Heart right ventricle (tissue), 16 donors: ENCODE results near the gene CBFA2T2. TPM values are rescaled to one million over a fixed set of nuclear protein-coding genes. Genes with fewer than 3 reads are reported as not detected.

Source experiments
- ATAC-seq, 8 donors: fragments of 200-7000 bp; cut with Tn5 transposase; one replicate each; pipeline ENCODE4 v1.9.1; 2020; ENCODE audit warnings: mild to moderate bottlenecking in 8 of 8, moderate library complexity in 8 of 8, moderate number of reproducible peaks in 1 of 8
- DNase-seq, 2 donors: peaks; one replicate each; pipeline ENCODE4 v3.0.0-alpha.2; 2020
- H3K27ac ChIP-seq, 10 donors: fragments of 200-600 bp; sonication (generic) in 2 of 10; one replicate each; pipeline versions ENCODE4 v1.5.0 to v1.8.0; 2020 to 2022; ENCODE audit warnings: mild to moderate bottlenecking in 3 of 10
- H3K27me3 ChIP-seq, 7 donors: fragments of 200-600 bp; one replicate each; pipeline ENCODE4 v1.8.0; 2021 to 2022; ENCODE audit warnings: mild to moderate bottlenecking in 2 of 7
- H3K36me3 ChIP-seq, 9 donors: fragments of 200-600 bp; sonication (generic) in 1 of 9; one replicate each; pipeline versions ENCODE4 v1.5.0 to v1.8.0; 2020 to 2022; ENCODE audit warnings: mild to moderate bottlenecking in 2 of 9
- H3K4me1 ChIP-seq, 9 donors: fragments of 200-600 bp; sonication (generic) in 1 of 9; one replicate each; pipeline versions ENCODE4 v1.5.0 to v1.8.0; 2020 to 2022; ENCODE audit warnings: mild to moderate bottlenecking in 4 of 9
- H3K4me3 ChIP-seq, 10 donors: fragments of 200-600 bp; sonication (generic) in 2 of 10; one replicate each; pipeline versions ENCODE4 v1.5.0 to v1.8.0; 2020 to 2022; ENCODE audit warnings: mild to moderate bottlenecking in 7 of 10, moderate library complexity in 2 of 10
- H3K9me3 ChIP-seq, 11 donors: fragments of 200-600 bp in 10 of 11; sonication (generic) in 2 of 11; one replicate each; pipeline versions ENCODE4 v1.5.0 to v1.8.0; 2013 to 2022; ENCODE audit warnings: mild to moderate bottlenecking in 2 of 11, control low read depth in 1 of 11, moderate library complexity in 1 of 11
- CTCF ChIP-seq, 9 donors: fragments of 200-600 bp; sonication (generic) in 2 of 9; IDR thresholded peaks; one replicate each; pipeline versions ENCODE4 v1.5.0 to v1.8.0; 2021 to 2022; ENCODE audit warnings: antibody characterized with exemption in 9 of 9, mild to moderate bottlenecking in 5 of 9, moderate library complexity in 1 of 9
- WGBS, 2 donors: extraction: QIAGEN DNeasy Blood & Tissue Kit; methylation state at CpG; one replicate each; pipeline ENCODE4 v1.1.7; 2013; ENCODE audit warnings: inconsistent platforms in 1 of 2; 5-methylcytosine and 5-hydroxymethylcytosine counted together
- intact Hi-C, 10 donors: fragments of 100-400 bp; cut with DNase I; formaldehyde crosslinking; loops; one replicate each; pipeline versions ENCODE4 v1.11.1 to v1.14.2; 2022
- polyA plus RNA-seq, 2 donors: library from polyadenylated mRNA; stranded (reverse); fragments of 200-250 nt; gene quantifications; one replicate each; pipeline ENCODE4 v1.2.3, GENCODE V29; 2013
- total RNA-seq, 10 donors: library from RNA; stranded (reverse); fragmentation: NEBNext Ultra II Directional in 3 of 10; extraction: Animal tissue kit (Norgen Biotek cat#: 25700) in 3 of 10; gene quantifications; one replicate each; pipeline versions ENCODE4 v1.2.1 to v1.2.4, GENCODE V29; 2021 to 2023
- donor health status: Arrhythmogenic right ventricular cardiomyopathy.
- donor health status: ischemic (EF 13 %, LVEDD 7.1; RV severe dilation, severe dysfunction).
- donor health status: healthy with polysubstance abuse.
- donor health status: DM: no; HTN: yes; CAD: no.
- donor health status: DM: no; HTN: no; CAD: no.
- donor health status: ischemic (EF 25% LVEDD 6.9; RV normal size, moderate dysfunction).
- donor health status: ischemic (EF 25% LVEDD 5.7; RV mildly dilated, moderate dysfunction).
- donor health status: healthy.
- donor health status: DM: yes; HTN: yes; CAD: no.
- donor health status: Ischemic cardiomyopathy.
- donor health status: ischemic (EF 35%, LVEDD 5.7; RV mildly dilated, moderate dysfunction).
- donor health status: nonischemic (EF 11% LVEDD 7.7; RV severe dilation, severe dysfunction).
- donor health status: DM: yes; HTN: yes; CAD: no.
- donor health status: PGD.
- donor health status: ischemic (EF 29% LVEDD 5.4; RV normal size, mild dysfunction).
- donor health status: nonischemic (EF 23%, LVEDD 6.1; RV moderate dilation, normal function).

Gene CBFA2T2
- total and polyA plus RNA-seq, 12 donors, result 3.5 to 13.3 (median 11.3) TPM

DNA sequence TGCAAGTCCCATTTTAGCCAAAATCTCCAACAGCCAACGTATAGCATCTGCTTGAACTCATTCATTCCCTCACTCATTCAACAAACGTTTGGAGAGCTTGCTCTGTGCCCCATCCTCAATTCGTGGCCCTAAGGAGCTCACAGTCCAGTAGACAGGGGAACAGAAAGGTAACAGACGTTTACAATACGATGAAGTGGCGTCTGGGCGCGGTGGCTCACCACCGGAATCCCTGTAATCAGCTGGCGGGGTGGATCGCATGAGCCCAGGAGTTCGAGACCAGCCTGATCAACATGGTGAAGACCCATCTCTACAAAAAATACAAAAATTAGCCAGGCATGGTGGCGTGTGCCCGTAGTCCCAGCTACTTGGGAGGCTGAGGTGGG, 197.1 kb downstream of the CBFA2T2 start:
- 83% methylated on average over 14 of the region's 14 CpGs for WGBS, 2 donors
- intact Hi-C loops, result loop anchor here in 1 of 10 donors (5.0 kb wide), 1 partner anchor 45 kb away; the partner anchor contains the start of gene ZNF341
- ATAC-seq (no peak), DNase-seq (no peak)
- Histone ChIP-seq H3K4me3 (peak overlapping the region in 6 of 10 donors; percentile 30 to 50 (median 42)), H3K9me3 (no peaks in the 10 kb centered on the region), H3K27ac (peak overlapping the region in 8 of 10 donors; percentile 10 to 56 (median 36)), H3K4me1 (peaks cover 0 to 47% (median 20%) of the 10 kb centered on the region in 9 donors), H3K36me3 (no peaks in the 10 kb centered on the region), H3K27me3 (no peaks in the 10 kb centered on the region)
- no peak for TF ChIP-seq CTCF (IDR thresholded peaks at IDR 0.05)

DNA sequence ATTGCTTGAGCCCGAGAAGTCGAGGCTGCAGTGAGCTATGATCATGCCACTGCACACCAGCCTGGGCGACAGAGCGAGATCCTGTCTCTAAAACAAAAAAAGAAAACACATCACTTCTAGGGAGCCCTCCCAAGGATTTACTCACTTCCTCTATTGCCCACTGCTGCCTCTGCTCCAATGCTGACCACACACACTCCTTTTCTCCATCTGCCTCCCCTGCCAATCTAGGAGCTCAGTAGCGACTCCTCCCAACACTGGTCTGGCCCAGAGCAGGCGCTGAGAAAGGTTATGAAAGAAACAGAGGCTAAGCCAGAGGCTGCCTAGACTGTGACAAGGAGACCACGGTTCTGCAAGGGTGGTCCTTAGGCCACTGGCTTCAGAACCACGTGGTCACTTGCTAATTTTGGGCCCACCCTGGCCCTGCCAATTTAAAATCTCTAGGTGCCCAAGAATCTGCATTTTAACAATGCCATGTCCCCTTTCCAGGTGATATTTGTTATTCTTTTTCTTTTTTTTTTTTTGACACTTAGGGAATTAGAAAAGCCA, 197.5 kb downstream of the CBFA2T2 start:
- intact Hi-C loops, result loop anchor here in 1 of 10 donors (5.0 kb wide), 1 partner anchor 45 kb away; the partner anchor contains the start of gene ZNF341
- H3K4me1 ChIP-seq, result peaks cover 0 to 47% (median 20%) of the 10 kb centered on the region in 9 donors
- peak overlapping the region in 5 of 10 donors; percentile 10 to 56 (median 36) for H3K27ac ChIP-seq
- H3K36me3 ChIP-seq, result no peaks in the 10 kb centered on the region
- H3K4me3 ChIP-seq, result no peak overlapping the region
- ATAC-seq, result no peak
- no peak for TF ChIP-seq CTCF (IDR thresholded peaks at IDR 0.05)
- no peaks in the 10 kb centered on the region for H3K27me3 ChIP-seq
- DNase-seq, result no peak
- H3K9me3 ChIP-seq, result no peaks in the 10 kb centered on the region
- 74 to 77% methylated on average over 8 of the region's 8 CpGs for WGBS, 2 donors

GRCh38 chr20:33687993-33688937, 198.4 kb downstream of the CBFA2T2 start:
- Histone ChIP-seq H3K27ac (peak overlapping the region in 5 of 10 donors; percentile 6 to 31 (median 19)), H3K27me3 (no peaks in the 10 kb centered on the region), H3K4me3 (no peak overlapping the region), H3K9me3 (no peaks in the 10 kb centered on the region), H3K4me1 (peaks cover 1 to 47% (median 20%) of the 10 kb centered on the region in 9 donors), H3K36me3 (no peaks in the 10 kb centered on the region)
- intact Hi-C loops, result loop anchor here in 1 of 10 donors (5.0 kb wide), 1 partner anchor 44 kb away; the partner anchor contains the start of gene ZNF341
- no peak for DNase-seq
- ATAC-seq, result no peak
- 70 to 82% methylated on average over 3 of the region's 3 CpGs for WGBS, 2 donors
- TF ChIP-seq CTCF (IDR thresholded peaks at IDR 0.05), result no peak

- no peaks in the 10 kb centered on the region for H3K36me3 ChIP-seq
- no peak for DNase-seq
- H3K4me1 ChIP-seq, result peaks cover 3 to 51% (median 17%) of the 10 kb centered on the region in 9 donors
- H3K4me3 ChIP-seq, result no peak overlapping the region
- H3K27ac ChIP-seq, result peak overlapping the region in 5 of 10 donors; percentile 16 to 36 (median 31)
- WGBS, 2 donors, result 56 to 66% methylated on average over 3 of the region's 3 CpGs
- ATAC-seq, result no peak
- intact Hi-C loops, result loop anchor here in 1 of 10 donors (5.0 kb wide), 1 partner anchor 43 kb away; the partner anchor contains the start of gene ZNF341
- TF ChIP-seq CTCF (IDR thresholded peaks at IDR 0.05), result no peak
- H3K27me3 ChIP-seq, result no peaks in the 10 kb centered on the region
- H3K9me3 ChIP-seq, result no peaks in the 10 kb centered on the region
Observed at GRCh38 chr20:33688938-33689424, 199.1 kb downstream of the CBFA2T2 start.
